GM18511 (cell line): ENCODE results near the gene BCL2L14.
"Not testable (repeated sequence)": the region's sequence is repeated elsewhere in the genome, so short reads cannot be mapped to it uniquely, and the experiment has no call there.

Experiments
- ATAC-seq: cut with Tn5 transposase; IDR thresholded peaks from one replicate; pipeline ENCODE4 v1.9.1; 2021; ENCODE audit warnings: mild to moderate bottlenecking, moderate library complexity; ENCODE audit not compliant: unreplicated experiment

Gene BCL2L14

GRCh38 chr12:12098691-12099015 lies 27.9 kb downstream of the BCL2L14 start:
- ATAC-seq: no peak

- no peak for ATAC-seq
These were observed 28.4 kb downstream of the BCL2L14 start for GRCh38 chr12:12099102-12099501.

DNA sequence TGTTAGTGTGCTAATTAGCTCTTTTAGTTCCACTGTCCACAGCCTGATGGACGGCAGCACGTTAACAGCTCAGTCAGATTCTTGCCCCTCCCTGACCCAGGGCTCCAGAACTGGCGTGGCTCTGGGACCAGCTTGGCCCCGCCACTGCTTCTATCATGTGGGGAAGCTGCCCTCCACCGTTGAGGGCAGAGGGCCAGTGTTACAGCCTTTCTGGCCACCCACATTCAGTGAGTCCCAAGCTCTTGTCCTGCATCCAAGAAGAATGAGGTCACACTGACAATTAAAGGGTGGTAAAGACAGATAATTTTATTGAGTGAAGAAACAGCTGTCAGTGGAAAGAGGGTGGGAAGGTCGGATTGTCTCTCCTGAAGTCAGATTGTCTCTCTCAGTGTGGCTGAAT lies 36.9 kb downstream of the BCL2L14 start:
- no peak for ATAC-seq

DNA sequence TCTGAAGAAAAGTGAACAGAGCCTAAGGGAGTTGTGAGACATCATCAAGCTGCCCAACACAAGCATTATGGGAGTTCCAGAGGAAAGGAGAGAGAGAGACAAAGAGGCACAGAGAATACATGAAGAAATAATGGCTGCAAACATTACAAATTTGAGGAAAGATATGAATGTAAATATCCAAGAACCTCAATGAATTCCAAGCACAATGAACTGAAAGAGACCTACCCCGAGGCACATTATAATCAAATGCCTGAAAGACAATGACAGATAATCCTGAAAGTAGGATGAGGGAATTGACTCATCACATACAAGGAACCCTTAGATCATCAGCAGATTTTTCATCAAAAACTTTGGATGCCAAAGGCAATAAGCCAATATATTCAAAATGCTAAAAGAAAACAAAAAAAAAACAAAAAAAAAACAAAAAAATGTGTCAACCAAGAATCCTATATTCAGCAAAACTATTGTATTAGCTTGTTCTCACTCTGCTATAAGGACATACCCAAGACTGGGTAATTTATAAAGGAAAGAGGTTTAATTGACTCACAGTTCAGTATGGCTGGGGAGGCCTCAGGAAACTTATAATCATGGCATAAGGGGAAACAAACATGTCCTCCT lies 37.8 kb downstream of the BCL2L14 start:
- no peak for ATAC-seq

DNA sequence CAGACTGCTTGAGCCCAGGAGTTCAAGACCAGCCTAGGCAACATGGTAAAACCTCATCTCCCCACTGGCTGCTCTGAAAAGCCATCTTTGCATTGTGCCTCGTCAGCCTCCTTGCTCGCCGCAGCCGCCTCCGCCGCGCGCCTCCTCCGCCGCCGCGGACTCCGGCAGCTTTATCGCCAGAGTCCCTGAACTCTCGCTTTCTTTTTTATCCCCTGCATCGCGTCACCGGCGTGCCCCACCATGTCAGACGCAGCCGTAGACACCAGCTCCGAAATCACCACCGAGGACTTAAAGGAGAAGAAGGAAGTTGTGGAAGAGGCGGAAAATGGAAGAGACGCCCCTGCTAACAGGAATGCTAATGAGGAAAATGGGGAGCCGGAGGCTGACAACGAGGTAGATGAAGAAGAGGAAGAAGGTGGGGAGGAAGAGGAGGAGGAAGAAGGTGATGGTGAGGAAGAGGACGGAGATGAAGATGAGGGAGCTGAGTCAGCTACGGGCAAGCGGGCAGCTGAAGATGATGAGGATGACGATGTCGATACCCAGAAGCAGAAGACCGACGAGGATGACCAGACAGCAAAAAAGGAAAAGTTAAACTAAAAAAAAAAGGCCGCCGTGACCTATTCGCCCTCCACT lies 40.3 kb downstream of the BCL2L14 start:
- not testable (repeated sequence) for ATAC-seq

GRCh38 chr12:12115514-12115913 lies 44.8 kb downstream of the BCL2L14 start:
- no peak for ATAC-seq

DNA sequence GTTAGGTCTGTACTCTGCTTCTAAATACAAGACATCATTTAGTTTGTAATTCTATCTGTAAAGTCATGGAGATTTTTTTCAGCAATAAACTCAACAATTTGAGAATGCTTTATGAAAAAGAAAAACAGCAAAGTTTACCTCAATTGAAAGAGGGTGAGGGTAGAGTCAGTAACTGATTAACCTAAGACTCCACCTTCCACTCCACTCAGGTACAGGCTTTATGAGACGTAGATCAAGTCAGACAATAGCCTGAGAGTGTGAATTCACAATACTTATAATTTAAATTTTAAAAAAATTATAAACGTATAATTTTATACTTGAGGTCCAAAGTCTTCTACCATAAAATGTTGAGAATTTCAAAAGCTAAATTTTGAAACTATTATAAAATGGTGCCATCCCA lies 45.9 kb downstream of the BCL2L14 start:
- ATAC-seq: no peak

- ATAC-seq: no peak
These were observed 50.3 kb downstream of the BCL2L14 start for GRCh38 chr12:12121061-12121460.

GRCh38 chr12:12123036-12123604 lies 52.4 kb downstream of the BCL2L14 start:
- no peak for ATAC-seq

- ATAC-seq: no peak
These were observed 55.8 kb downstream of the BCL2L14 start for GRCh38 chr12:12126551-12126950.

GRCh38 chr12:12127304-12127703 lies 56.6 kb downstream of the BCL2L14 start:
- ATAC-seq: no peak

DNA sequence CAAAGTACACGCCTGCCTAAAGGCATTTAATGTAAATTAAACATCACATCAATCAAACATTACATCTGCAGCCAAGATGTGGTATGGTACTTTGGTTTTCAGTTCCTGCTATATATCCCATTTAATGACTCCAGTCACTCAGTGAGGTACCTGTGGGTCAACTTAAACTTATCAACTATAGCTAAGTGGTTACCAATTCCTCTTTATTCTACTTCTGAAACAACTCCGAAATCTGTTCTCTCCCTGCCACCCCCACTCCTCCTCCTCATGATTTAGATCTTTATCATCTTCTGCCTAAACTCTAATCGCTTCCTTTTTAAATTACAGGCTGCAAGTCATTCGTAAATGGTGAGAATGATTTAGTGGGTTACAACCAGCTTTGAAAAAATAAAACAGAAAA lies 57.9 kb downstream of the BCL2L14 start:
- no peak for ATAC-seq

DNA sequence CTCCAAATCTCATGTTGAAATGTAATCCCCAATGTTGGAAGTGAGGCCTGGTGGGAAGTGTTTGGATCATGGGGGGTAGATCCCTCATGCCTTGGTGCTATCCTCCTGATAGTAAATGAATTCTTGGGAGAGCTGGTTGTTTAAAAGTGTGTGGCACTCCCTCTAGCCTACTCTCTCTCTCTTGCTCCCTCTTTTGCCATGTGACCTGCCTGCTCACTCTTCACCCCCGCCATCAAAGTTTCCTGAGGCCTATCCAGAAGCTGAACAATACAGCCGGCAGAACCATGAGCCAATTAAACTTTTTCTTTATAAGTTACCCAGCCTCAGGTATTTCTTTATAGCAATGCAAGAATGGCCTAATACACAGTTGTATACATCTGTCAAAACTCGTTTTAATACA lies 62.5 kb downstream of the BCL2L14 start:
- no peak for ATAC-seq

- ATAC-seq: no peak
These were observed 63.0 kb downstream of the BCL2L14 start for GRCh38 chr12:12133785-12134184.

DNA sequence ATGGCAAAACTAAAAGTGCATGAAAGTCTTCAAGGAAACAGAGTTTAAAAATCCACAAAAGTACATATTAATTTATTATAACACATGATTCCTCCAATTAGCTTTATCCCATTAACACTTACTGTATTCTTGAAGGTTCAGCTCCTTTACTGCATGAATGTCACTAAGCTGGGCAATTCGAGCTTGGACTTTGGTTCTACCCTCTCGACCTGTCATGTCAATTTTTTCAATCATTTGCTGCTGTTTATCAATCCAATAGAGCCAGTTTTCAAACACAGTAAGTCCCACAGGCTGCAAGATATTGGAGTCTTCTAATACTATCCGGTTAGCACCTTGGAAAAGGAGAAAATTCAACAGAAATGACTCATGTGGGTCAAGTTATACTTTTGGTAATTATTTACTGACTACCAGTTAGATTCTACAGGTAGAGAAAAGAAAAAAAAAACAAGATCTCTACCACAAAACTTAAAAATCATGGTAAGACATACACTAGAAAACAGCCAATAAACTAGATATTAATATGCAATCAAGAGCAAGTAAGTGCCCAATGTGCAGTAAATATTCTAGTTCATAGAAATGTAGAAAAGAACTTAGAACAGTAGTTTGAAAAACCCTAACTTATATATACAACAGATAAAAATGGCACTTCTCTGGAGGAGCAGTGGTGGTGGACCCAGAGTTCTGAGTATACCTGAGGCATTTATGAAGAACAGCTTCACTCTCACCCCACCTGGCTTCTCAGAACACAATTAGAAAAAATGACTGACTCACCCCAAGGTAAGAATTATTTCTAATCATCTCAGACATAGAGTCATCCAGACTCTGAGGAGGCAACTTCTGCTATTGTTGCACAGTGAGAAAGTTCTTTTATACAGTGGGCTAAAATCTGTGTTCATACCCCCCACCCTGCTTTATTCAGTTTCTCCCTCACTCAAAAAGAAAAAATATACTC lies 67.7 kb downstream of the BCL2L14 start:
- ATAC-seq: no peak

- ATAC-seq: no peak
These were observed 70.3 kb downstream of the BCL2L14 start for GRCh38 chr12:12141000-12141399.

GRCh38 chr12:12144531-12144930 lies 73.8 kb downstream of the BCL2L14 start:
- not testable (repeated sequence) for ATAC-seq

GRCh38 chr12:12147111-12147510 lies 76.4 kb downstream of the BCL2L14 start:
- ATAC-seq: no peak
